Mesothelial cell of epicardium (in vitro differentiated cells): ENCODE results near the gene MAP4. TPM values are rescaled to one million over a fixed set of nuclear protein-coding genes. Genes with fewer than 3 reads are reported as not detected.
A peak's percentile ranks its signal among the peaks of the same experiment; 100 is the strongest.
"Not testable (repeated sequence)": the region's sequence is repeated elsewhere in the genome, so short reads cannot be mapped to it uniquely, and the experiment has no call there.

Experiments used
- DNase-seq, 2 experiments: peaks; one replicate each; pipeline ENCODE4 v3.0.0; 2021; ENCODE audit warnings: low spot score in 2 of 2; ENCODE audit not compliant: unreplicated experiment in 2 of 2
- H3K27ac Mint-ChIP-seq: 2 replicates; pipeline ENCODE4 v1.8.0; 2021; ENCODE audit warnings: mixed read lengths
- H3K27me3 Mint-ChIP-seq: 2 replicates; pipeline ENCODE4 v1.8.0; 2021; ENCODE audit warnings: low read depth, mixed read lengths
- H3K36me3 Mint-ChIP-seq: 2 replicates; pipeline ENCODE4 v1.8.0; 2021; ENCODE audit warnings: mixed read lengths
- H3K4me1 Mint-ChIP-seq: 2 replicates; pipeline ENCODE4 v1.8.0; 2021; ENCODE audit warnings: mixed read lengths
- H3K4me3 Mint-ChIP-seq: 2 replicates; pipeline ENCODE4 v1.8.0; 2021; ENCODE audit warnings: mild to moderate bottlenecking, moderate library complexity, mixed read lengths
- H3K9me3 Mint-ChIP-seq: 2 replicates; pipeline ENCODE4 v1.8.0; 2021; ENCODE audit warnings: mixed read lengths
- CTCF ChIP-seq: fragments of 200-600 bp; sonication (generic); IDR thresholded peaks from one replicate; pipeline ENCODE4 v1.5.0; 2021; ENCODE audit warnings: antibody characterized with exemption; ENCODE audit not compliant: unreplicated experiment
- total RNA-seq: library from RNA; stranded (reverse); gene quantifications from 3 replicates; pipeline ENCODE4 v1.2.1, GENCODE V29; 2021

Gene MAP4
- total RNA-seq: 153 to 160 TPM (median 158 TPM) in 3 replicates

- peaks cover 3% of the 10 kb centered on the region for H3K36me3 Mint-ChIP-seq
- no peaks in the 10 kb centered on the region for H3K27me3 Mint-ChIP-seq
- peaks cover 48% of the 10 kb centered on the region for H3K4me1 Mint-ChIP-seq
- no peak for DNase-seq
- H3K27ac Mint-ChIP-seq: peak within 1 kb of the TSS; percentile 71
- H3K4me3 Mint-ChIP-seq: no peak within 1 kb of the TSS
- H3K9me3 Mint-ChIP-seq: no peaks in the 10 kb centered on the region
- no peak for TF ChIP-seq CTCF
Observed at GRCh38 chr3:48016301-48016973, at the start of gene MAP4. MAP4 (minus strand) TSS chr3:48016416; CDS start chr3:47998860, 17,556 bp downstream.

GRCh38 chr3:48065035-48065434 lies 48.8 kb upstream of the MAP4 start:
- Mint-ChIP-seq H3K9me3 (peaks cover 4% of the 10 kb centered on the region), H3K27me3 (no peaks in the 10 kb centered on the region), H3K27ac (no peak overlapping the region), H3K36me3 (peaks cover 8% of the 10 kb centered on the region), H3K4me3 (no peak overlapping the region), H3K4me1 (no peaks in the 10 kb centered on the region)
- no peak for TF ChIP-seq CTCF
- DNase-seq: no peak

- H3K9me3 Mint-ChIP-seq: peaks cover 7% of the 10 kb centered on the region
- H3K4me3 Mint-ChIP-seq: no peak overlapping the region
- H3K27ac Mint-ChIP-seq: peak overlapping the region; percentile 28
- no peak for DNase-seq
- no peaks in the 10 kb centered on the region for H3K27me3 Mint-ChIP-seq
- H3K4me1 Mint-ChIP-seq: no peaks in the 10 kb centered on the region
- no peak for TF ChIP-seq CTCF
- peaks cover 11% of the 10 kb centered on the region for H3K36me3 Mint-ChIP-seq
Observed at GRCh38 chr3:48064292-48064829, 48.1 kb upstream of the MAP4 start.

DNA sequence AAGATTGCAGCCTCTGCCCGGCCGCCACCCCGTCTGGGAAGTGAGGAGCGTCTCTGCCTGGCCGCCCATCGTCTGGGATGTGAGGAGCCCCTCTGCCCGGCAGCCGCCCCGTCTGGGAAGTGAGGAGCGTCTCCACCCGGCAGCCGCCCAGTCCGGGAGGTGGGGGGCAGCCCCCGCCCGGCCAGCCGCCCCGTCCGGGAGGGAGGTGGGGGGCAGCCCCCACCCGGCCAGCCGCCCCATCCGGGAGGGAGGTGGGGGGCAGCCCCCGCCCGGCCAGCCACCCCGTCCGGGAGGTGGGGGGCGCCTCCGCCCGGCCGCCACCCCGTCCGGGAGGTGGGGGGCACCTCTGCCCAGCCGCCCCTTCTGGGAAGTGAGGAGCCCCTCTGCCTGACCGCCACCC lies 45.4 kb upstream of the MAP4 start:
- not testable (repeated sequence) for DNase-seq, H3K9me3 Mint-ChIP-seq

DNA sequence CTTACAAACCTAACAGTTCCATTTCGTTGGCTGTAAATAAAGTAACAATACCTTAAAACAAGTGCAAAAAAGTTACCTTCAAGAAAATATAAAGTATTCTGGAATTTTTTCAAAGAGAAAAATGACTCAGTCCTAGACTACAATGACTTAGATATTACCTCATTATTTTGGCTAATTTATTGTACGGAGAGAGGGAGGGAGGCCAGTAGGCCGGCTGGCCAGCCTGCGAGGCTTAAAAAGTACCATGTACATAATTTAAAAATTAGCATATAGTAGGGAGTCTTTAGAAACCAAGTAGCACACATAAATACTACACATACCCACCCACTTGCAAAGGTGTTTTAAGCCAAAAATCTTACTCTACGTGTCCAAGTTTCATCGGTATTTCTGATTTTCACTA lies 41.9 kb upstream of the MAP4 start:
- no peak for TF ChIP-seq CTCF
- Mint-ChIP-seq H3K4me3 (no peak overlapping the region), H3K4me1 (peaks cover under 1% of the 10 kb centered on the region), H3K27me3 (no peaks in the 10 kb centered on the region), H3K36me3 (peaks cover 16% of the 10 kb centered on the region), H3K27ac (peak overlapping the region; percentile 43), H3K9me3 (peaks cover 10% of the 10 kb centered on the region)
- no peak for DNase-seq

More for the DNA sequence above, 45.4 kb upstream of the MAP4 start:
- not testable (repeated sequence) for H3K27me3 Mint-ChIP-seq, H3K4me3 Mint-ChIP-seq, H3K4me1 Mint-ChIP-seq, H3K27ac Mint-ChIP-seq
- H3K36me3 Mint-ChIP-seq: peaks cover 12% of the 10 kb centered on the region

GRCh38 chr3:48057521-48057920 lies 41.3 kb upstream of the MAP4 start:
- H3K9me3 Mint-ChIP-seq: peaks cover 10% of the 10 kb centered on the region
- no peak overlapping the region for H3K27ac Mint-ChIP-seq
- peaks cover 15% of the 10 kb centered on the region for H3K36me3 Mint-ChIP-seq
- no peak overlapping the region for H3K4me3 Mint-ChIP-seq
- no peaks in the 10 kb centered on the region for H3K27me3 Mint-ChIP-seq
- DNase-seq: no peak
- peaks cover 4% of the 10 kb centered on the region for H3K4me1 Mint-ChIP-seq
- no peak for TF ChIP-seq CTCF
